ENCODE measurements around the gene SLC26A2. TPM values are rescaled to one million over a fixed set of nuclear protein-coding genes. Genes with fewer than 3 reads are reported as not detected.

The SLC26A2 gene
- total RNA-seq, 4 donors from 2014 or later = 7.9 to 14.5 (median 8.6) TPM

DNA sequence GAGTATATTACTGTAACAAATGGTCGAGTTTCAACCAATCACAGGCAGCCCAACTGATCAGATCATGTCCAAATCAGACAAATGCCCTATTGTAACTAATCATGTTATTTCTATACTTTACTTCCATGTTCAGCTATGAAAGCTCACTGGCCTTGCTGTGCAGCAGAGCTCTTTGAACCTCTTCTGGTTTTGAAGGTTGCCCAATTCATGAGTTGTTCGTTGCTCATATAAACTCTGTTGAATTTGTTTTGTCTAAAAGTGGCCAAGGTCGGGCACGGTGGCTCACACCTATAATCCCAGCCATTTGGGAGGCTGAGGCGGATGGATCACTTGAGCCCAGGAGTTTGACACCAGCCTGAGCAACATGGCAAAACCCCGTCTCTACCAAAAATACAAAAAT is 37.6 kb upstream of the SLC26A2 start:
- Histone ChIP-seq H3K27me3 (peaks cover 10% of the 10 kb centered on the region), H3K9me3 (no peaks in the 10 kb centered on the region), H3K36me3 (no peaks in the 10 kb centered on the region), H3K27ac (no peak overlapping the region), H3K4me3 (no peak overlapping the region), H3K4me1 (no peaks in the 10 kb centered on the region)
- WGBS, 2 donors (ENCODE audit: low coverage in 1 of 2) = 77 to 84% methylated on average over 1 to 4 of the region's 6 CpGs
- no peak for TF ChIP-seq EP300 (IDR thresholded peaks at IDR 0.05)
- ATAC-seq = no peak

DNA sequence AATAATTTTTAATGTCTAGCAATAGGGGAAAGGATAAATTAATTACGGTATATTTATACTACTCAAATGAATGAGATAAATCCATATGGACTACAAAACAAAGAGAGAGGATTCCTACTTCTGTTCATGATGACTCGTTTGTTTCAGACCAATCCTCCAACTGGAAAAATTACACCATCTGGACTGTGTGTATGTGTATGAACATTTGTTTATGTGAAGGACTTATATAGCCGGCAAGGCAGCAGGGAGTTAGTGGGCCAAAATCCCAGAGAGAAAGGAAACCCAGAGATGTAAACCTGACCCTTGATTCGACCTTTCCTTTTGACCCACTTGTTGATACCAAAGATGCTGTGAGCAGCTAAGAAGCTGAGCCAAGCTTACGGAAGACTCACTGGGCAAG is 36.1 kb upstream of the SLC26A2 start:
- no peak overlapping the region for H3K4me3 ChIP-seq
- H3K27ac ChIP-seq = no peak overlapping the region
- no peaks in the 10 kb centered on the region for H3K9me3 ChIP-seq
- H3K4me1 ChIP-seq = no peaks in the 10 kb centered on the region
- WGBS, 2 donors (ENCODE audit: low coverage in 1 of 2) = 50 to 60% methylated on average over 5 of the region's 5 CpGs
- peaks cover 6% of the 10 kb centered on the region for H3K27me3 ChIP-seq
- TF ChIP-seq POLR2A (IDR thresholded peaks at IDR 0.05) = no peak
- TF ChIP-seq, protein P1, sequence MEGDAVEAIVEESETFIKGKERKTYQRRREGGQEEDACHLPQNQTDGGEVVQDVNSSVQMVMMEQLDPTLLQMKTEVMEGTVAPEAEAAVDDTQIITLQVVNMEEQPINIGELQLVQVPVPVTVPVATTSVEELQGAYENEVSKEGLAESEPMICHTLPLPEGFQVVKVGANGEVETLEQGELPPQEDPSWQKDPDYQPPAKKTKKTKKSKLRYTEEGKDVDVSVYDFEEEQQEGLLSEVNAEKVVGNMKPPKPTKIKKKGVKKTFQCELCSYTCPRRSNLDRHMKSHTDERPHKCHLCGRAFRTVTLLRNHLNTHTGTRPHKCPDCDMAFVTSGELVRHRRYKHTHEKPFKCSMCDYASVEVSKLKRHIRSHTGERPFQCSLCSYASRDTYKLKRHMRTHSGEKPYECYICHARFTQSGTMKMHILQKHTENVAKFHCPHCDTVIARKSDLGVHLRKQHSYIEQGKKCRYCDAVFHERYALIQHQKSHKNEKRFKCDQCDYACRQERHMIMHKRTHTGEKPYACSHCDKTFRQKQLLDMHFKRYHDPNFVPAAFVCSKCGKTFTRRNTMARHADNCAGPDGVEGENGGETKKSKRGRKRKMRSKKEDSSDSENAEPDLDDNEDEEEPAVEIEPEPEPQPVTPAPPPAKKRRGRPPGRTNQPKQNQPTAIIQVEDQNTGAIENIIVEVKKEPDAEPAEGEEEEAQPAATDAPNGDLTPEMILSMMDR (IDR thresholded peaks at IDR 0.05) = no peak
- no peak for TF ChIP-seq POLR2AphosphoS5 (IDR thresholded peaks at IDR 0.05)
- TF ChIP-seq EP300 (IDR thresholded peaks at IDR 0.05) = no peak
- no peaks in the 10 kb centered on the region for H3K36me3 ChIP-seq
- no peak for ATAC-seq

DNA sequence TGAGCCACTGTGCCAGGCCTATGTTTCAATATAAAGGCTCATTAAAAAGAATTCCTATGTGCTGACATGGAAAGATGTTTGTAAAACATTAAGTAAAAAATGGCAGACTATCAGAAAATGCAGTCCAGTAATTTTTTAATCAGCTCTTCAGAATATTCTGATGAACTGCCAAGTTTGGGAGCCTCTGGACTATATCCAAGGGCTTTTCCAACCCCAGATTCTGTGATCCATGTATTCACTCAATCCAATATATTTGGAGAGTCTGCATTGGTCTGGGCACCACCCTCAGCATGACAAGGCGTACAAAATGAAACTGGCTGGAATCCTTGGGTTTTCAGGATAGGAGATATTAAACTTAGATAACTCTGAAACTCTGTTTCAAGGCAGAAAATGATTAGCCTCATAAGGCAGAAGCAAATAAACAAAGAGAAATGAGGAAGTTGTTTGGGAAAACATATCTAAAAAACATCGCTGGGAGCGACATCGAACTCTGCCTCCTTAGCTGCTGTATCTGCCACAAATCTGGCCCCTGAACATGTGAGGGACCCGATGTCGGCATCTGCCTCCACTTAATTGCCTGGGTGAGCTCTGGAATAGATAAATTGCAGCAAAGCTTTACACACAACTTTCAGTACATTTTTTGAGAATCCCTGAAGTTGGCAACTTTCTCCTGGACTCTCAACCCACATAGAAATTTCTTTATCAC is 30.4 kb upstream of the SLC26A2 start:
- no peak overlapping the region for H3K27ac ChIP-seq
- no peak for ATAC-seq
- H3K9me3 ChIP-seq = no peaks in the 10 kb centered on the region
- no peak for TF ChIP-seq POLR2AphosphoS5 (IDR thresholded peaks at IDR 0.05)
- TF ChIP-seq EP300 (IDR thresholded peaks at IDR 0.05) = no peak
- TF ChIP-seq POLR2A (IDR thresholded peaks at IDR 0.05) = no peak
- TF ChIP-seq, protein P1 (IDR thresholded peaks at IDR 0.05) = no peak
- WGBS, 2 donors (ENCODE audit: low coverage in 1 of 2) = 60 to 81% methylated on average over 5 to 6 of the region's 6 CpGs
- peaks cover 15% of the 10 kb centered on the region for H3K27me3 ChIP-seq
- peak overlapping the region in 1 of 2 donors; percentile 8 for H3K4me3 ChIP-seq
- H3K4me1 ChIP-seq = no peaks in the 10 kb centered on the region
- H3K36me3 ChIP-seq = no peaks in the 10 kb centered on the region

DNA sequence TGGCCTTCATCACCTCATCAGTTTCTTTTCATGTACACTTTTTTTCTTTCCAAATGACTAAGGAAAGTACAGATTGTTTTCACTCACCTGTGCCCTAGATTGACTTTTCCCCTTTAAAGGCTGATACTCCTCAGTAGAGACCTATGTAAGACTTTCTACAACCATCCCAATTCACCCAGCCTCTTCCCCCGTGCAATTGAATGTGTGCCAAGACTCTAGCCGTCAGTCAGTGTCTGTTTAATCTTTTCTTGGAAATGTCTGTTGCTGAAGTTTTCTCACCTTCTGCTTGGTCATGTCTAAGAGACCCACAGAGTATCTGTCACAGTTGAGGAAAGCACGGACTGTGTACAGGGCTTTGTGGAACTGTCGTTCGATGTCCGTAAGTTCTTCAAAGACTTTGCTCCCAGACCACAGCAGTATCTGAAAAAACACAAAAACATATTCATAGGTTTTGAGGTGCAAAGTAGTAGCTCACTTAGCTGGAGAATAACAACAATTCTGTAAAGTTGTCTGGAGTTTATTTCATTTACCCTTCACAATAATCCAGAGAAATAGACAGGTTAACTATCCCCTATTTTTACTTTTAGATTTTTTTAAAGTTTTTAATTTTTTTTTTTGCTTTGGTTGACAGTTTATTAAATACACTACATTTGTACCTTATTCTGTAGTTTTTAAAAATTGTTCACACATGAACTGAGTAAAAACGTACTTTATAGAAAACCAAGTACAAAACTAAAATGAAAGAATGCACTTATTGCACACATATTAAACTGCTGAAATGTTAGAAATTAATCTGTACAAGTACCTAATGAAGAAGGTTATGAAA is 29.6 kb upstream of the SLC26A2 start:
- no peaks in the 10 kb centered on the region for H3K4me1 ChIP-seq
- WGBS, 2 donors (ENCODE audit: low coverage in 1 of 2) = 42 to 67% methylated on average over 6 to 7 of the region's 7 CpGs
- H3K27me3 ChIP-seq = peaks cover 15% of the 10 kb centered on the region
- no peak for TF ChIP-seq POLR2AphosphoS5 (IDR thresholded peaks at IDR 0.05)
- TF ChIP-seq POLR2A (IDR thresholded peaks at IDR 0.05) = no peak
- H3K36me3 ChIP-seq = no peaks in the 10 kb centered on the region
- ATAC-seq = no peak
- H3K9me3 ChIP-seq = no peaks in the 10 kb centered on the region
- no peak overlapping the region for H3K27ac ChIP-seq
- no peak overlapping the region for H3K4me3 ChIP-seq

DNA sequence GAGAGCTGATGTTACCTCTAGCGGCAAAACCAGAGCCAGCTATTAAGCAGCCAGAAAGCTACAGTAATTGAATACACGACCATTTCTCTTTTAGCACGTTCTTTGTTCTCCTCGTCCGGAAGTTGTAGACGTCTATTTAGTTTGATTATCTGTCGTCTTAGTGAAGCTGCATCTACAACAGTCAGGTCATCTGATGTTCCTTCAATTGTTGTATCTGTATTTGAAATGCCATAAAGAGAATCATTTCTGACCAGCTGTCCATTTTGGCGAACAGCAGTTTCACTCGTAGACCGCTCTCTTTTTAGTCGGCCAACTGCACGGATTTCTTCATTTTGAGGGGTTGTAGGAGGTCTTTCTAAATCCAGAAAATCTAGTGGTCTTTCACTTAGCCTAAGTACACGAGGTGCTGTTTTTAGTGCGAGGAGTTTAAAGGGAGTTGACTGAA is 28.5 kb upstream of the SLC26A2 start:
- peaks cover 15% of the 10 kb centered on the region for H3K27me3 ChIP-seq
- no peak overlapping the region for H3K4me3 ChIP-seq
- no peak for ATAC-seq
- no peak overlapping the region for H3K27ac ChIP-seq
- H3K4me1 ChIP-seq = no peaks in the 10 kb centered on the region
- TF ChIP-seq POLR2A (IDR thresholded peaks at IDR 0.05) (no peak), EP300 (IDR thresholded peaks at IDR 0.05) (no peak), POLR2AphosphoS5 (IDR thresholded peaks at IDR 0.05) (no peak)
- TF ChIP-seq, protein P1 (IDR thresholded peaks at IDR 0.05) = no peak
- H3K9me3 ChIP-seq = no peaks in the 10 kb centered on the region
- WGBS, 2 donors (ENCODE audit: low coverage in 1 of 2) = 75 to 79% methylated on average over 13 of the region's 14 CpGs
- H3K36me3 ChIP-seq = no peaks in the 10 kb centered on the region
